Liver (tissue), 9 donors: ENCODE measurements around the gene SETD1A. TPM values are rescaled to one million over a fixed set of nuclear protein-coding genes. Genes with fewer than 3 reads are reported as not detected.
A peak's percentile ranks its signal among the peaks of the same experiment; 100 is the strongest.

ENCODE experiments used
- DNase-seq: peaks from one replicate; pipeline ENCODE4 v3.0.0-alpha.2; 2017; ENCODE audit warnings: low spot score
- H3K27ac ChIP-seq, 2 donors: one replicate each; pipeline ENCODE4 v1.7.0; 2013; ENCODE audit warnings: inconsistent platforms in 2 of 2, low read length in 2 of 2, control low read depth in 1 of 2, low read depth in 1 of 2, mild to moderate bottlenecking in 1 of 2
- H3K27me3 ChIP-seq, 4 donors: one replicate each; pipeline versions ENCODE4 v1.6.1 to v1.7.0; 2013; ENCODE audit warnings: low read length in 3 of 4, inconsistent platforms in 1 of 4, mild to moderate bottlenecking in 1 of 4, moderate library complexity in 1 of 4; ENCODE audit not compliant: control insufficient read depth in 4 of 4, insufficient read depth in 4 of 4
- H3K36me3 ChIP-seq, 4 donors: one replicate each; pipeline versions ENCODE4 v1.6.1 to v1.7.0; 2013; ENCODE audit warnings: low read length in 3 of 4, mild to moderate bottlenecking in 3 of 4, low read depth in 1 of 4, moderate library complexity in 1 of 4; ENCODE audit not compliant: control insufficient read depth in 4 of 4, insufficient read depth in 3 of 4
- H3K4me1 ChIP-seq, 4 donors: one replicate each; pipeline versions ENCODE4 v1.6.1 to v1.7.0; 2013; ENCODE audit warnings: low read length in 3 of 4, mild to moderate bottlenecking in 3 of 4, moderate library complexity in 1 of 4; ENCODE audit not compliant: control insufficient read depth in 4 of 4, insufficient read depth in 4 of 4
- H3K4me3 ChIP-seq, 3 donors: one replicate each; pipeline versions ENCODE4 v1.6.1 to v1.7.0; 2013; ENCODE audit warnings: low read length in 3 of 3, control low read depth in 1 of 3, low read depth in 1 of 3, mild to moderate bottlenecking in 1 of 3
- H3K9ac ChIP-seq, 2 donors: one replicate each; pipeline ENCODE4 v1.7.0; 2013; ENCODE audit warnings: low read length in 2 of 2, mild to moderate bottlenecking in 2 of 2, moderate library complexity in 2 of 2, control low read depth in 1 of 2, low read depth in 1 of 2
- H3K9me3 ChIP-seq, 4 donors: one replicate each; pipeline versions ENCODE4 v1.6.1 to v1.7.0; 2013; ENCODE audit warnings: low read length in 3 of 4; ENCODE audit not compliant: control insufficient read depth in 4 of 4
- ATF3 ChIP-seq: IDR thresholded peaks from 2 replicates; pipeline ENCODE4 v1.6.1; 2016; ENCODE audit warnings: antibody characterized with exemption
- CTCF ChIP-seq: fragments of 150-350 bp; IDR thresholded peaks from 2 replicates; pipeline ENCODE4 v1.5.1; 2017; ENCODE audit warnings: improper control_type of control experiment, low read depth, low read length; ENCODE audit not compliant: missing input control
- EGR1 ChIP-seq, 2 donors: IDR thresholded peaks; 2 replicates each; pipeline ENCODE4 v1.6.1; 2016 to 2018; ENCODE audit warnings: antibody characterized with exemption in 2 of 2, low read depth in 2 of 2
- FOXA1 ChIP-seq: IDR thresholded peaks from 2 replicates; pipeline ENCODE4 v1.6.1; 2016; ENCODE audit warnings: antibody characterized with exemption
- FOXA2 ChIP-seq: IDR thresholded peaks from 2 replicates; pipeline ENCODE4 v1.6.1; 2016; ENCODE audit warnings: antibody characterized with exemption
- GABPA ChIP-seq, 2 donors: IDR thresholded peaks in 1 of 2; conservative IDR thresholded peaks in 1 of 2; 2 replicates each; pipeline ENCODE4 v1.6.1; 2016; ENCODE audit warnings: antibody characterized with exemption in 2 of 2, mild to moderate bottlenecking in 1 of 2, moderate library complexity in 1 of 2
- HNF4A ChIP-seq, 2 donors: conservative IDR thresholded peaks; 2 replicates each; pipeline ENCODE4 v1.6.1; 2016; ENCODE audit warnings: antibody characterized with exemption in 2 of 2, mild to moderate bottlenecking in 2 of 2
- HNF4G ChIP-seq: IDR thresholded peaks from 2 replicates; pipeline ENCODE4 v1.6.1; 2016; ENCODE audit warnings: antibody characterized with exemption
- JUND ChIP-seq, 2 donors: IDR thresholded peaks; 2 replicates each; pipeline ENCODE4 v1.6.1; 2016; ENCODE audit warnings: antibody characterized with exemption in 2 of 2
- NR2F2 ChIP-seq: IDR thresholded peaks from 2 replicates; pipeline ENCODE4 v1.6.1; 2016; ENCODE audit warnings: antibody characterized with exemption
- RAD21 ChIP-seq, 2 donors: IDR thresholded peaks; 2 replicates each; pipeline ENCODE4 v1.6.1; 2016; ENCODE audit warnings: antibody characterized with exemption in 2 of 2, mild to moderate bottlenecking in 2 of 2
- REST ChIP-seq: IDR thresholded peaks from 2 replicates; pipeline ENCODE4 v1.6.1; 2016; ENCODE audit warnings: antibody characterized with exemption, mild to moderate bottlenecking
- RXRA ChIP-seq, 2 donors: IDR thresholded peaks; 2 replicates each; pipeline ENCODE4 v1.6.1; 2017 to 2018; ENCODE audit warnings: antibody characterized with exemption in 2 of 2, mild to moderate bottlenecking in 1 of 2
- SP1 ChIP-seq: IDR thresholded peaks from 2 replicates; pipeline ENCODE4 v1.6.1; 2018; ENCODE audit warnings: antibody characterized with exemption, mild to moderate bottlenecking
- TAF1 ChIP-seq: conservative IDR thresholded peaks from 2 replicates; pipeline ENCODE4 v1.6.1; 2016; ENCODE audit warnings: antibody characterized with exemption, mild to moderate bottlenecking
- YY1 ChIP-seq: IDR thresholded peaks from 2 replicates; pipeline ENCODE4 v1.6.1; 2016; ENCODE audit warnings: antibody characterized with exemption, mild to moderate bottlenecking
- ZBTB33 ChIP-seq: IDR thresholded peaks from 2 replicates; pipeline ENCODE4 v1.6.1; 2016; ENCODE audit warnings: antibody characterized with exemption
- WGBS: extraction: QIAGEN DNeasy Blood & Tissue Kit; methylation state at CpG from one replicate; pipeline ENCODE4 v1.1.7; 2013; 5-methylcytosine and 5-hydroxymethylcytosine counted together
- polyA plus RNA-seq, 2 donors: library from polyadenylated mRNA; stranded (reverse) in 1 of 2; unstranded in 1 of 2; fragments of 200-250 nt in 1 of 2; fragments of >200 nt in 1 of 2; fragmentation: Nextera tagmentation in 1 of 2; extraction: Ambion mirVana in 1 of 2; gene quantifications; one replicate each; pipeline versions ENCODE4 v1.2.1 to v1.2.3, GENCODE V29; 2013 to 2015
- total RNA-seq, 2 donors: library from RNA; depleted of rRNA; stranded (reverse); fragments of >200 nt; gene quantifications; one replicate each; pipeline ENCODE4 v1.2.3, GENCODE V29; 2014
- TF ChIP-seq, protein P1 (sequence below): IDR thresholded peaks from 2 replicates; pipeline ENCODE4 v1.6.1; 2016; ENCODE audit warnings: antibody characterized with exemption
- donor health status: healthy.
- donor health status: healthy.
- donor health status: healthy.
- donor health status: healthy.
- donor health status: healthy.

The SETD1A gene
- total and polyA plus RNA-seq, 4 donors: 2.7 to 4.9 (median 3.7) TPM

DNA sequence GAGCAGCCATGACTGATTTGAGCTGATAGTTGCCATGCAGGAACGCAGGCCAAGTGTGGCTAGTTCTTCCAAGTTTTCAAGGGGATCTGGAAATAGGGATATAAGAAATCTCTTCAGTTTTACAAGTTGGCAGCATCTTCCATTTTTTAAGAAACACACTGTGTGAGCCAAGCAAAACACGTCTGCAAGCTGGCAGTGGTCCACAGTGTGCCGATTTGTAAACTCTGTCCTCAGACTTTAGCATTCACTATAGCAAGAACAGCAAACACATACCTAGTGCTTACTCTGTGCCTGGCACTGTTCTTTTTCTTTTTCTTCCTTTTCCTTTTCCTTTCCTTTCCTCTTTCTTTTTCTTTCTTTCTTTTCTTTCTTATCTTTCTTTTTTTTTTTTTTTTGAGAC is 5.8 kb upstream of the SETD1A start:
- no peak for TF ChIP-seq ATF3
- peak; percentile 23 for TF ChIP-seq ZBTB33
- TF ChIP-seq YY1: peak; percentile 43
- TF ChIP-seq HNF4G: peak; percentile 19
- peak; percentile 77 to 91 for TF ChIP-seq HNF4A (conservative IDR thresholded peaks at IDR 0.05)
- peak in 1 of 2 donors; percentile 8 for TF ChIP-seq RAD21 (IDR thresholded peaks at IDR 0.05)
- peak; percentile 73 for TF ChIP-seq SP1
- TF ChIP-seq FOXA2: peak; percentile 57
- no peak for TF ChIP-seq FOXA1
- TF ChIP-seq EGR1 (IDR thresholded peaks at IDR 0.05; ENCODE audit: low read depth in 2 of 2): peak in 1 of 2 donors; percentile 68
- TF ChIP-seq, protein P1, sequence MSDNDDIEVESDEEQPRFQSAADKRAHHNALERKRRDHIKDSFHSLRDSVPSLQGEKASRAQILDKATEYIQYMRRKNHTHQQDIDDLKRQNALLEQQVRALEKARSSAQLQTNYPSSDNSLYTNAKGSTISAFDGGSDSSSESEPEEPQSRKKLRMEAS: peak; percentile 86
- peak in 1 of 2 donors; percentile 50 for TF ChIP-seq GABPA (IDR thresholded peaks at IDR 0.05 in 1 of 2, conservative IDR thresholded peaks at IDR 0.05 in 1 of 2)
- TF ChIP-seq NR2F2: peak; percentile 26
- TF ChIP-seq RXRA (IDR thresholded peaks at IDR 0.05): peak; percentile 44 to 79
- TF ChIP-seq REST: peak; percentile 54
- TF ChIP-seq JUND (IDR thresholded peaks at IDR 0.05): peak in 1 of 2 donors; percentile 49
- peak; percentile 44 for TF ChIP-seq TAF1
- no peak for TF ChIP-seq CTCF
- Histone ChIP-seq H3K27ac (peak overlapping the region; percentile 91 to 92), H3K4me3 (no peak overlapping the region), H3K9ac (no peak overlapping the region), H3K36me3 (no peaks in the 10 kb centered on the region), H3K9me3 (no peaks in the 10 kb centered on the region), H3K4me1 (peaks cover 21 to 65% (median 52%) of the 10 kb centered on the region in 4 donors), H3K27me3 (no peaks in the 10 kb centered on the region)
- DNase-seq: no peak
- 24% methylated on average over 3 of the region's 3 CpGs for WGBS
